PC-3 (cell line): ENCODE data around the gene FAM83F.

Experiments
- CTCF ChIP-seq: fragments of 300-600 bp; sonication (generic); conservative IDR thresholded peaks from 2 replicates; pipeline ENCODE4 v1.5.1; 2017; ENCODE audit warnings: antibody characterized with exemption, low read depth, mild to moderate bottlenecking, low read length
- EZH2 ChIP-seq: fragments of 300-600 bp; sonication (generic); IDR thresholded peaks from one replicate; pipeline ENCODE4 v1.6.1; 2017; ENCODE audit warnings: antibody characterized with exemption, mild to moderate bottlenecking, low read length; ENCODE audit not compliant: unreplicated experiment
- EZH2phosphoT487 ChIP-seq: fragments of 300-600 bp; sonication (generic); IDR thresholded peaks from 2 replicates; pipeline ENCODE4 v1.6.1; 2018; ENCODE audit warnings: mild to moderate bottlenecking, antibody characterized with exemption, low read length, borderline replicate concordance

GRCh38 chr22:40057652-40058051 lies 62.9 kb downstream of the FAM83F start:
- TF ChIP-seq EZH2 (no peak), CTCF (no peak), EZH2phosphoT487 (no peak)
